WERI-Rb-1 (cell line): ENCODE data around the gene SHISA7.
"Not testable (repeated sequence)": the region's sequence is repeated elsewhere in the genome, so short reads cannot be mapped to it uniquely, and the experiment has no call there.

Experiments used
- DNase-seq: peaks from one replicate; pipeline ENCODE4 v3.0.0-alpha.2; 2020
- H3K27ac ChIP-seq: fragments of 250-450 bp; sonication (Bioruptor Pico); 2 replicates; pipeline ENCODE4 v1.5.1; 2020; ENCODE audit warnings: mild to moderate bottlenecking, moderate library complexity
- H3K27me3 ChIP-seq: fragments of 250-450 bp; sonication (Bioruptor Pico); 2 replicates; pipeline ENCODE4 v1.5.1; 2021; ENCODE audit warnings: mild to moderate bottlenecking, low read depth, moderate library complexity; ENCODE audit not compliant: insufficient read depth, severe bottlenecking
- H3K36me3 ChIP-seq: fragments of 250-450 bp; sonication (Bioruptor Pico); 2 replicates; pipeline ENCODE4 v1.5.1; 2020; ENCODE audit warnings: mild to moderate bottlenecking, moderate library complexity
- H3K4me3 ChIP-seq: 2 replicates; pipeline ENCODE4 v1.5.1; 2011; ENCODE audit warnings: low read depth, mild to moderate bottlenecking, control low read depth, low read length
- H3K9me3 ChIP-seq: fragments of 250-450 bp; sonication (Bioruptor Pico); 2 replicates; pipeline ENCODE4 v1.5.1; 2021; ENCODE audit warnings: mild to moderate bottlenecking, moderate library complexity; ENCODE audit not compliant: severe bottlenecking
- TF ChIP-seq, protein P1 (sequence below): IDR thresholded peaks from 2 replicates; pipeline ENCODE4 v1.5.1; 2011; ENCODE audit warnings: low read depth, mild to moderate bottlenecking, control low read depth, inconsistent platforms, low read length

The SHISA7 gene

DNA sequence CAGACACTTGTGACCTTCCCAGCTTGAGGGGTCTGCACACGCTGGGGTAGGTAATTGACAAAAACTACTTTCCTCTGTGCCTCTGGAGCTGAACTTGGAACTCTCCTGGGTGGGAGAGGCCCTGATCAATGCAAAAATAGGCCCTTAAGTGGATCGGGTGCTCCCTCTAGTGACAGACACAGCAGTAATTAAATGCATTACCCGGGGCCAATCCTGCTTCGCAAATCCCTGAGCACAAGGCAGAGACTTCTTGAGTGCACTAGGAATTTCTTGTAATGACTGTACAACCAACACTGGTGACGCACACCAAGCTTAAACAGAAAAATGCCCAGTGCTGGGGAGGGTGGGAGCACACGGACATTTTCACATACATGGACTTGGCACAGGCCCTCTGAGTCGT lies 24.9 kb downstream of the SHISA7 start:
- Histone ChIP-seq H3K27ac (no peak overlapping the region), H3K9me3 (no peaks in the 10 kb centered on the region), H3K27me3 (no peaks in the 10 kb centered on the region), H3K4me3 (no peak overlapping the region), H3K36me3 (no peaks in the 10 kb centered on the region)
- peak; percentile 75 for DNase-seq
- TF ChIP-seq, protein P1, sequence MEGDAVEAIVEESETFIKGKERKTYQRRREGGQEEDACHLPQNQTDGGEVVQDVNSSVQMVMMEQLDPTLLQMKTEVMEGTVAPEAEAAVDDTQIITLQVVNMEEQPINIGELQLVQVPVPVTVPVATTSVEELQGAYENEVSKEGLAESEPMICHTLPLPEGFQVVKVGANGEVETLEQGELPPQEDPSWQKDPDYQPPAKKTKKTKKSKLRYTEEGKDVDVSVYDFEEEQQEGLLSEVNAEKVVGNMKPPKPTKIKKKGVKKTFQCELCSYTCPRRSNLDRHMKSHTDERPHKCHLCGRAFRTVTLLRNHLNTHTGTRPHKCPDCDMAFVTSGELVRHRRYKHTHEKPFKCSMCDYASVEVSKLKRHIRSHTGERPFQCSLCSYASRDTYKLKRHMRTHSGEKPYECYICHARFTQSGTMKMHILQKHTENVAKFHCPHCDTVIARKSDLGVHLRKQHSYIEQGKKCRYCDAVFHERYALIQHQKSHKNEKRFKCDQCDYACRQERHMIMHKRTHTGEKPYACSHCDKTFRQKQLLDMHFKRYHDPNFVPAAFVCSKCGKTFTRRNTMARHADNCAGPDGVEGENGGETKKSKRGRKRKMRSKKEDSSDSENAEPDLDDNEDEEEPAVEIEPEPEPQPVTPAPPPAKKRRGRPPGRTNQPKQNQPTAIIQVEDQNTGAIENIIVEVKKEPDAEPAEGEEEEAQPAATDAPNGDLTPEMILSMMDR, result peak; percentile 53

DNA sequence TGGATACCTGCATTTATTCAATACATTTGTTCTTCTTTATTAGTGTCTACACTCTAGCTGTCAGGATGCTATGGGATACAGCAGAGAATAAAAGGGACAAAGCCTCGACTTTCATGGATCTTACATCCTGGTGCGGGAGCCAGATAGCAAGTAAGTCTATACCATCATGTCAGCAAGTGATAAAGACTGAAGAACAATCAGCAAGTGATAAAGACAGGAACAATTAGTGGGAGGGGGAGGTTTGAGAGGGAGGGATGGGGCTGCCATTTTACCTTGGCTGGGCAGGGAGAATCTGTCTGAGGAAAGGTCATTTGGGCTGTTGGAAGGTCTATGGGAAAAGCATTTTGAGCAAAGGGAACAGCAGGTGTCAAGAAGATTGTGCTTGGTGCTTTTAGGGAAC lies 32.9 kb downstream of the SHISA7 start:
- no peak for DNase-seq
- Histone ChIP-seq H3K27ac (no peak overlapping the region), H3K4me3 (no peak overlapping the region), H3K36me3 (peaks cover 21% of the 10 kb centered on the region), H3K9me3 (peaks cover 12% of the 10 kb centered on the region), H3K27me3 (no peaks in the 10 kb centered on the region)
- TF ChIP-seq, protein P1, result no peak

DNA sequence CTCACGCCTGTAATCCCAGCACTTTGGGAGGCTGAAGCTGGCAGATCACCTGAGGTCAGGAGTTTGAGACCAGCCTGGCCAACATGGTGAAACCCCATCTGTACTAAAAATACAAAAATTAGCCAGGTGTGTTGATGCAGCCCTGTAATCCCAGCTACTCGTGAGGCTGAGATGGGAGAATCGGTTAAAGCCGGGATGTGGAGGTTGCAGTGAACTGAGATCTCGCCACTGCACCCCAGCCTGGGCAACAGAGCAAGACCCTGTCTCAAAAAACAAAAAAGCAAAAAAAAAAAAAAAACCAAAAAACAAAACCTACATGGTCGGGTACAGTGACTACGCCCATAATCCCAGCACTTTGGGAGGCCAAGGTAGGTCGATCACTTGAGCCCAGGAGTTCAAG lies 33.9 kb downstream of the SHISA7 start:
- not testable (repeated sequence) for H3K4me3 ChIP-seq, DNase-seq, H3K27me3 ChIP-seq
- H3K36me3 ChIP-seq, result peaks cover 31% of the 10 kb centered on the region
- peak overlapping the region; percentile 100 for H3K27ac ChIP-seq
- peaks cover 12% of the 10 kb centered on the region for H3K9me3 ChIP-seq

DNA sequence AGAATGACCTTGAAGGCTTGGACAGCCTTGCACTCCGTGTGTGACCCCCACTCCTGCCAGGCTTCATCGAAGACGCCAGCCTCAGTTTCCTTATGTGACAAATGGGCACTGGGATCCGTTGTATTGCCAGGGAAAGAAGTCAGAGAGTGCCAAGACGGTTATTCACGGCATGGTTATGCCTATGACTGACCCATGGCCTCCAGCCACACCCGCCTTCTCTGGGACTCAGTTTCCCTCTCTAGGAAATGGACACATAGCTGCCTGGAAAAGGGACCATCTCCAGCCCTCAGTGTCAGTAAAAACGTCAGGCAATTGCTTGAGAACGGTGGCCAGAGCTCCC lies 34.6 kb downstream of the SHISA7 start:
- no peak for DNase-seq
- Histone ChIP-seq H3K4me3 (peak overlapping the region; percentile 4), H3K27ac (peak overlapping the region; percentile 100), H3K36me3 (peaks cover 38% of the 10 kb centered on the region), H3K27me3 (no peaks in the 10 kb centered on the region), H3K9me3 (peaks cover 12% of the 10 kb centered on the region)
- TF ChIP-seq, protein P1, result no peak

DNA sequence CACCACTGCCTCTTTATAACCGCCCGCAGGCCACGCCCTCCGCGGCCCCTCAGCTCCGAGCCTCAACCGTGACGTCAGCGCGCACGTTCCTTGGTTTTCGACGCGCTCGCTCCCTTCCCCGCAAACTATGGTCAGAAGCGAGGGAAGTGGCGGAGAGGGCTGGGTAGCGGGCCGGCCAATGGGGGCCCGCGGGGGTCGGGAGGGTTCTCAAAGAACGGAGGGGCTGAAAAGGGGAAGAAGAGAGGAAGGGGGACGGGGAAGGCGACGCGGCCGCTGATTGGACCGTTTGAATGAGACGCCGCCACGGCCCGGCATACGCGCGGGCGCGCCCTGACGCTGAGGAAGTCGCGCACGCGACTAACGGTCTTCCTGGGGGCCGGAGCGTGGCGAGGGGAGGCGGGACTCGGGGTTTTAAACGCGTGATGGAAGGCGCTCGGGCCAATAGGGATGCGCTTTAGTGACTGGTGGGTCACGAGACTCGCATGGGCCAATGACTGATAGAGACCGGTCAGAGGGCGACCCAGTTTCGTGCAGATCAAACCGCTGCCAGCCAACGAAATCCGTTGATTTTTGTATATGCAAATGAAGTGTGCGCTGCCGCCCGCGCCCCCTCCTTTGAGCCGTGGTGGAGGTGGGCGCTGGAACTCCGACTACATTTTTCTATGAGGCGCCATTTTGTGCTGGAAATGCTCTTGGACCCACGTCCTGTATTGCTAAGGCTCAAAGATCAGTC lies 35.1 kb downstream of the SHISA7 start:
- Histone ChIP-seq H3K4me3 (peak overlapping the region; percentile 94), H3K9me3 (peaks cover 12% of the 10 kb centered on the region), H3K27me3 (no peaks in the 10 kb centered on the region), H3K27ac (peak overlapping the region; percentile 100), H3K36me3 (peaks cover 43% of the 10 kb centered on the region)
- TF ChIP-seq, protein P1, result no peak
- peak; percentile 98 for DNase-seq

DNA sequence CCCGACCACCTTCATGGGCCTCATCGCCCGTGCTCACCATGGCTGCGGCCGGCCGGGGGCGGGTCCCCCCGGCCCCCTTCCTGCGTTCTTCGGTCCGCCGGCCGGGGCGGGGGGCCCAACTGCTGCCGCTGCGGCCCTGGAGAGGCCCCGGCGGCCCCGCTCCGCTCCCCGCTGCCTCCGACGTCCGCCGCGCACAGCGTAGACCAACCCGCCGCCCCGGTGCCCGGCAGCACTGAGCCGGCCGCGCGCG lies 35.6 kb downstream of the SHISA7 start, which contains the start of gene UBE2S:
Gene UBE2S, minus strand, starts transcription at position 239 of the 250 bp plus-strand sequence. Its CDS starts 199 bp downstream, at position 40.
- H3K4me3 ChIP-seq, result peak within 1 kb of the TSS; percentile 94
- DNase-seq, H3K27me3 ChIP-seq: not testable (repeated sequence)
- peak within 1 kb of the TSS; percentile 100 for H3K27ac ChIP-seq
- H3K36me3 ChIP-seq, result peaks cover 48% of the 10 kb centered on the region
- H3K9me3 ChIP-seq, result peaks cover 12% of the 10 kb centered on the region

DNA sequence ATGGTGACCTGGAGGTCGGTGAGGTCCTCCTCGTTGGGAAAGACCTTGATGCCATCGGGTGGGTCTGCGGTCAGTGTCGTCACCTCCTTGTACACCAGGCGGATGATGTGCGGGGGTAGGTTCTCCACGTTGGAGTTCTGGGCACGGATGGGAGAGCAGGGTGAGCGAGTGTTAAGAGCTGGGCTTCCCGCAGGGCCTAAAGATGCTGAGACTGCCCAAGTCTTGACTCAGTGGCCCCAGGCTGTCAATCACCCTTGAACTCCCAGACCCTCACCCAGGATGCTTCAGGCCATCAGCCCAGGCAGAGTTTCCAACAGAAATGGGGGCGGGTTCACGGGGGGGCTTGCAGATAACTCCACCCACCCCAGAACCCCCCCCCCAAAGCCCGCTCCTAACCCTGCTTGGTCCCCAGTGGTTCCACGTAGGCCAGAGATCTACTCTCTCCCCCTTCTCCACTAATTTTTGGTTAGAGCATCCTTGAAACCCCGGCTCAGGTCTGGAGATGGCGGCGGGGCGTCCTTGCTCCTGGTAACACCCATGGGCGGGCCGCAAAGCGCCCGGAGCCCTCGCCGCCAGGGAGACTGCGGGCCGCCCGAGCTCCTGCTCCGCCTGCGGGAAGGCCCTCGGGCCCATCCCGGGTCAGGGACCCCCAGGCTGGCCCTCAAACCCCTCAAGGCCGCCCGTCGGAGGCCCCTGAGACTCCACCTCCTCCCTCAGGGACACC lies 36.1 kb downstream of the SHISA7 start:
- Histone ChIP-seq H3K9me3 (peaks cover 12% of the 10 kb centered on the region), H3K27me3 (no peaks in the 10 kb centered on the region), H3K36me3 (peaks cover 53% of the 10 kb centered on the region), H3K4me3 (peak overlapping the region; percentile 94), H3K27ac (peak overlapping the region; percentile 100)
- TF ChIP-seq, protein P1, result no peak
- DNase-seq, result no peak
